HG03521 (cell line): ENCODE data around the gene DCLRE1A.

Experiments used
- ATAC-seq: cut with Tn5 transposase; IDR thresholded peaks from one replicate; pipeline ENCODE4 v1.9.1; 2021; ENCODE audit warnings: mild to moderate bottlenecking, moderate library complexity; ENCODE audit not compliant: unreplicated experiment

Gene DCLRE1A

GRCh38 chr10:113801569-113801968, 52.3 kb downstream of the DCLRE1A start:
- no peak for ATAC-seq

- no peak for ATAC-seq
These were observed 62.2 kb downstream of the DCLRE1A start for GRCh38 chr10:113791691-113792090.

- peak; percentile 84 for ATAC-seq
These were observed 65.2 kb downstream of the DCLRE1A start for GRCh38 chr10:113788604-113789083.
